Fibroblast of mammary gland (primary cell): ENCODE results near the gene RAI14.

ENCODE experiments used
- DNase-seq: peaks from one replicate; pipeline ENCODE4 v3.0.0-alpha.2; 2010; ENCODE audit warnings: low read depth
- H3K4me3 ChIP-seq: 2 replicates; pipeline ENCODE4 v1.5.1; 2011; ENCODE audit warnings: low read depth, mild to moderate bottlenecking, low read length, moderate library complexity; ENCODE audit not compliant: control insufficient read depth
- TF ChIP-seq, protein P1 (sequence below): conservative IDR thresholded peaks from 2 replicates; pipeline ENCODE4 v1.5.1; 2011; ENCODE audit warnings: low read depth, low read length, inconsistent platforms; ENCODE audit not compliant: control insufficient read depth, insufficient read depth

Gene RAI14

DNA sequence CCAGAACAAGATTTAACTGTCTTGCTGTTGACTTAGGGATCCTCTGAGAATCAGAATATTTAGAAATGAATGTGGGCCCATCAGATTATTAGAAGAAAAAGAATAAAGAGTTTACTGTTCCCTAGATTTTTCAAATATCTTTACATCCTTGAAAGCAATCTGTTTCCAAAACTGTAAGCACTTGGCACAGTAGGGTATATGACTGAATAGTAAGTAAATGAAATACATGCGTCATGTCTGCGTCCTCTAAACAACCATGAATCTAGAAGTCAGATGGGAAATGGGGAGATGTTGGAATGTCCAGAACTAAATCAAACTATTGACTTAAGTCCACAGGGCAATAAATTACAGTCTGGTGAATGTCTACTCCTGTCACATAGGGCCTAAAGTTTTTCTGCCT is 209.0 kb downstream of the RAI14 start:
- H3K4me3 ChIP-seq = no peak overlapping the region
- TF ChIP-seq, protein P1, sequence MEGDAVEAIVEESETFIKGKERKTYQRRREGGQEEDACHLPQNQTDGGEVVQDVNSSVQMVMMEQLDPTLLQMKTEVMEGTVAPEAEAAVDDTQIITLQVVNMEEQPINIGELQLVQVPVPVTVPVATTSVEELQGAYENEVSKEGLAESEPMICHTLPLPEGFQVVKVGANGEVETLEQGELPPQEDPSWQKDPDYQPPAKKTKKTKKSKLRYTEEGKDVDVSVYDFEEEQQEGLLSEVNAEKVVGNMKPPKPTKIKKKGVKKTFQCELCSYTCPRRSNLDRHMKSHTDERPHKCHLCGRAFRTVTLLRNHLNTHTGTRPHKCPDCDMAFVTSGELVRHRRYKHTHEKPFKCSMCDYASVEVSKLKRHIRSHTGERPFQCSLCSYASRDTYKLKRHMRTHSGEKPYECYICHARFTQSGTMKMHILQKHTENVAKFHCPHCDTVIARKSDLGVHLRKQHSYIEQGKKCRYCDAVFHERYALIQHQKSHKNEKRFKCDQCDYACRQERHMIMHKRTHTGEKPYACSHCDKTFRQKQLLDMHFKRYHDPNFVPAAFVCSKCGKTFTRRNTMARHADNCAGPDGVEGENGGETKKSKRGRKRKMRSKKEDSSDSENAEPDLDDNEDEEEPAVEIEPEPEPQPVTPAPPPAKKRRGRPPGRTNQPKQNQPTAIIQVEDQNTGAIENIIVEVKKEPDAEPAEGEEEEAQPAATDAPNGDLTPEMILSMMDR = no peak
- no peak for DNase-seq

DNA sequence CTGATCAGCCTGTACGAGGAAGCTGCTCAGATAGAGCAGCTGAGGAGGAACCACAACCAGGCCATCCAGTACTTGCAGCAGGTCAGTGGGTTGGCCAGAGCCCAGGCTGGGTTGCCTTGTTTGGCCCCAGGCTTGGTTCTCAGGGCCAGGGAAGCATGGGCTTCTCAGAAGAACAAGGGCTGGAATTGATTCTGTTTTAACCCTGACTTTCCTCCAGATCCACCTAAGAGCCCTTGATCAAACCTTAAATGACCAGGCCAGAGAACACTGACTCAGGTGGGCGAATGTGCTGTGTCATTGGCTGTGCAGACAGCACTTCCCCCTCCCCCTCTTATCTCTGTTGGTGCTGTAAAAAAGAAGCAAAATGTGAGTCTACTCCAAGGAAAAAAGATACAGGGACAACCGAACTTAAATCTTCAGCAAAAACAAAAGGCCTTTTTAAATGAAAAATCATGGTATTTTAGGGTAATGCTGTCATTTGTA is 210.9 kb downstream of the RAI14 start:
- TF ChIP-seq, protein P1 = no peak
- no peak for DNase-seq
- H3K4me3 ChIP-seq = no peak overlapping the region

DNA sequence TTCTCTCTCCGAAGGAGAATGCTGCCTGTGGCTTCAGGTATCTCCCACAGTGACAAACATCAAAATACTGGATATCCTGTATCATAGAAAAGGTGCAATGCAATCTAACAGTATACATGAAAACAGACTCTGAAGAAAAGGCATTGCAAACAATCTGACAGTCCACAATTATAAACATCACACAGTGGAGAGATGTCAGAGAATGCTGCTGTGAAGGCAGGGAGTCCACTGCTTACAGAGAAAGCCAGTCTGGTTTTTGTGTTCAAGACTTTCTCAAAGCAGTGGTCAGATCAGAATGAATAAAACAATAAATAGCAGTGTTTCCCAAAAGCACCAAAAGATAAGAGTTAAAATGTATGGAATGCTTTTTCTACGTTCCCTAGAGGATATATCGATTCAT is 211.5 kb downstream of the RAI14 start:
- H3K4me3 ChIP-seq = no peak overlapping the region
- TF ChIP-seq, protein P1 = no peak
- DNase-seq = no peak

DNA sequence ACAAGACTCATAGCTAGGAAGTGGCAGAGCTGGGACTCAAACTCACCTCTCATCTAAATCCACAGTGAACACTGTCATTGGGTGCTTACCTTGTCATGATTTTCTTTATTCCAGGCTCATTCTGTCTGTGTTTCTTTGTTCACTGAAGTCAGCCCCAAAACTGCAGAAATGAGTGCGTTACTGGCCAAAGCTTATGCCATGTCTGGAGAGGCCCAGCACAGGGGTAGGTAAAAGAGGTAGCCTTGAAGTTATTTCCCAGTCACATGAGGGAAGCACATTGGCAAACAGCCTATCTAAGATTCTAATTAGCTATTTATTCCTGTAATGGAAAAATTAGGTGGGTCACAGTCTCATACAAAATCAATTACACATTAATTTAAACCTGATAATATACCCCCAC is 212.7 kb downstream of the RAI14 start:
- DNase-seq = no peak
- TF ChIP-seq, protein P1 = no peak

DNA sequence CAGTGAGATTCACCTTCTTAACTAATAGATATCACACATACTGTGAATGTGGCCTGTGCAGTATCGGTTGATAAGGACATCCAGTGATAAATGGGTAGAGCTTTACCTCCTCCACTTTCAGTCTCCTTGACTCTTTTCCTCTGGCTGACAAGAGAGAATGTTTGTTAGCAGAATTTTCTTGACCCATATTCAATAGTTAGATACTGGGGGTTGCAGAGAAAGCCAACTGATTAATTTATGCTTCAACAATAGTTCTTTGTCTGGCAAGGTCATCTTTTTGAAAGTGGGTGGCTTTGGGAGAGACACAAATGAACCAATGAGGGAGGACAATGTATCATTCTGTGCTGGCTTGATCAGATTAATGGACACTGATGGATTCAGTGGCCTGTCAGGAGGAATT is 213.1 kb downstream of the RAI14 start:
- TF ChIP-seq, protein P1 = no peak
- no peak overlapping the region for H3K4me3 ChIP-seq

More for the DNA sequence above, 212.7 kb downstream of the RAI14 start:
- no peak overlapping the region for H3K4me3 ChIP-seq

DNA sequence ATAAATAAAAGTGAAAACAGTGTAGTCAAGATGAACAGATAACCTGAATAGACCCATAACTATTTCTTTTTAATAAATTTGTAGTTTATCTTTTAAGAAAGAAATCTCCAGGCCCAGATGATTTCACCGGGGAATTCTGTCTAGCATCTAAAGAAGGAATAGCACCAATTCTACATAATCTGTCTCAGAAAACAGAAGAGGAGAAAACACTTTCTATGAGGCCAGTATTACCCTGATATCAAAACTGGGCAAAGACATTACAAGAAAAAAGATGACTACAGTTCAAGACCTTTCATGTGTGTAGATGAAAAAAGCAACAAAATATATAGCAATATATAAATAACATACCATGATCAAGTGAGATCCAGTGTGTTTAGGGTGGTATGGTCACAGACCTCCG is 214.3 kb downstream of the RAI14 start:
- no peak overlapping the region for H3K4me3 ChIP-seq
- TF ChIP-seq, protein P1 = no peak
- DNase-seq = no peak

More for the DNA sequence above, 213.1 kb downstream of the RAI14 start:
- no peak for DNase-seq

DNA sequence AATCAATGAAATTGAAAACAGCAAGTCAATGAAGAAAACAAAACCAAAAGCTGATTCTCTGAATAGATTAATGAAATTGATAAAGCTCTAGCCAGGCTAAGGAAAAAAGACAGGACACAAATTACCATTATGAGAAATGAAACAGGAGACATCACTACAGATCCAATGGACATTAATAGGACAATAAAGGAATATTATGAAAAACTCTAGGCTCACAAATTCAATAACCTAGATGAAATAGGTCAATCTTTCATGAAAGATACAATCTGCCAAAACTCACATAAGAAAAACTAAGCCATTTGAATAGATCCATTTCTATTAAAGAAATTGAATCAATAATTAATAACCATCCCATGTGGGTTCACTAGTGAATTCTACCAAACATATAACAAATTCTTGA is 220.1 kb downstream of the RAI14 start:
- TF ChIP-seq, protein P1 = no peak
- no peak overlapping the region for H3K4me3 ChIP-seq
- DNase-seq = no peak
